ENCODE data around the gene RCHY1. TPM values are rescaled to one million over a fixed set of nuclear protein-coding genes. Genes with fewer than 3 reads are reported as not detected.
A peak's percentile ranks its signal among the peaks of the same experiment; 100 is the strongest.

The RCHY1 gene
- total RNA-seq, 4 donors from 2014 or later = 14.0 to 18.7 (median 15.8) TPM

GRCh38 chr4:75494563-75494962 is 19.6 kb downstream of the RCHY1 start:
- in situ Hi-C loops (cut with MboI; ENCODE audit: low sequenced_read_pairs in 4 of 4) = loop anchor here in 3 of 4 donors (25.0 kb wide), 1 partner anchor 557 kb away; the partner anchor contains the start of gene PARM1 (in 3 of the 3)
- H3K9me3 ChIP-seq = no peaks in the 10 kb centered on the region
- intact Hi-C loops (cut with DNase I; ENCODE audit: low total_unique reads) = no loop called here
- H3K27ac ChIP-seq = no peak overlapping the region
- no peak overlapping the region for H3K4me3 ChIP-seq
- DNase-seq = no peak
- H3K27me3 ChIP-seq = no peaks in the 10 kb centered on the region
- H3K4me1 ChIP-seq = no peaks in the 10 kb centered on the region
- peaks cover 0 to 51% of the 10 kb centered on the region in 2 donors for H3K36me3 ChIP-seq
- TF ChIP-seq CTCF (IDR thresholded peaks at IDR 0.05 in 4 of 5, conservative IDR thresholded peaks at IDR 0.05 in 1 of 5) (no peak), POLR2A (IDR thresholded peaks at IDR 0.05) (no peak)
- ATAC-seq = peak; percentile 56 to 86

- H3K9me3 ChIP-seq = no peaks in the 10 kb centered on the region
- H3K36me3 ChIP-seq = peaks cover 0 to 73% of the 10 kb centered on the region in 2 donors
- no peak overlapping the region for H3K4me3 ChIP-seq
- no peaks in the 10 kb centered on the region for H3K4me1 ChIP-seq
- intact Hi-C loops (cut with DNase I; ENCODE audit: low total_unique reads) (no loop called here), in situ Hi-C loops (cut with MboI; ENCODE audit: low sequenced_read_pairs in 4 of 4) (loop anchor here in 3 of 4 donors (25.0 kb wide), 1 partner anchor 553 kb away; the partner anchor contains the start of gene PARM1 (in 3 of the 3))
- TF ChIP-seq CTCF (IDR thresholded peaks at IDR 0.05 in 4 of 5, conservative IDR thresholded peaks at IDR 0.05 in 1 of 5) (peak in 1 of 5 experiments; percentile 15), POLR2A (IDR thresholded peaks at IDR 0.05) (no peak)
- no peaks in the 10 kb centered on the region for H3K27me3 ChIP-seq
- H3K27ac ChIP-seq = no peak overlapping the region
- DNase-seq = no peak
- ATAC-seq = no peak
These were observed 24.0 kb downstream of the RCHY1 start for GRCh38 chr4:75490155-75490554.

- Histone ChIP-seq H3K4me3 (no peak overlapping the region), H3K4me1 (no peaks in the 10 kb centered on the region), H3K27ac (no peak overlapping the region), H3K9me3 (no peaks in the 10 kb centered on the region), H3K27me3 (no peaks in the 10 kb centered on the region), H3K36me3 (peaks cover 3 to 84% of the 10 kb centered on the region in 2 donors)
- no peak for ATAC-seq
- intact Hi-C loops (cut with DNase I; ENCODE audit: low total_unique reads) = no loop called here
- in situ Hi-C loops (cut with MboI; ENCODE audit: low sequenced_read_pairs in 4 of 4) = loop anchor here in 3 of 4 donors (25.0 kb wide), 1 partner anchor 547 kb away; the partner anchor contains the start of gene PARM1 (in 3 of the 3)
- TF ChIP-seq CTCF (IDR thresholded peaks at IDR 0.05 in 4 of 5, conservative IDR thresholded peaks at IDR 0.05 in 1 of 5) (no peak), POLR2A (IDR thresholded peaks at IDR 0.05) (no peak)
- DNase-seq = no peak
These were observed 30.0 kb downstream of the RCHY1 start for GRCh38 chr4:75484190-75484589.

GRCh38 chr4:75477201-75477600 is 37.0 kb downstream of the RCHY1 start:
- H3K27me3 ChIP-seq = no peaks in the 10 kb centered on the region
- H3K4me1 ChIP-seq = no peaks in the 10 kb centered on the region
- intact Hi-C loops (cut with DNase I; ENCODE audit: low total_unique reads) (no loop called here), in situ Hi-C loops (cut with MboI; ENCODE audit: low sequenced_read_pairs in 4 of 4) (loop anchor here in 3 of 4 donors (25.0 kb wide), 1 partner anchor 540 kb away; the partner anchor contains the start of gene PARM1 (in 3 of the 3))
- no peak for DNase-seq
- ATAC-seq = no peak
- TF ChIP-seq POLR2A (IDR thresholded peaks at IDR 0.05) = no peak
- no peak for TF ChIP-seq CTCF (IDR thresholded peaks at IDR 0.05 in 4 of 5, conservative IDR thresholded peaks at IDR 0.05 in 1 of 5)
- no peaks in the 10 kb centered on the region for H3K9me3 ChIP-seq
- no peak overlapping the region for H3K27ac ChIP-seq
- H3K36me3 ChIP-seq = peaks cover 3 to 38% of the 10 kb centered on the region in 2 donors
- H3K4me3 ChIP-seq = no peak overlapping the region

GRCh38 chr4:75470738-75471137 is 43.5 kb downstream of the RCHY1 start:
- intact Hi-C loops (cut with DNase I; ENCODE audit: low total_unique reads) = no loop called here
- no peak overlapping the region for H3K4me3 ChIP-seq
- no peak for TF ChIP-seq CTCF (IDR thresholded peaks at IDR 0.05 in 4 of 5, conservative IDR thresholded peaks at IDR 0.05 in 1 of 5)
- no peak for TF ChIP-seq POLR2A (IDR thresholded peaks at IDR 0.05)
- H3K9me3 ChIP-seq = no peaks in the 10 kb centered on the region
- DNase-seq = no peak
- H3K27me3 ChIP-seq = no peaks in the 10 kb centered on the region
- ATAC-seq = peak; percentile 52 to 87
- peak overlapping the region in 1 of 4 donors; percentile 2 for H3K27ac ChIP-seq
- no peaks in the 10 kb centered on the region for H3K36me3 ChIP-seq
- peaks cover 9 to 23% of the 10 kb centered on the region in 2 donors for H3K4me1 ChIP-seq
- in situ Hi-C loops (cut with MboI; ENCODE audit: low sequenced_read_pairs in 4 of 4) = no loop called here
